ENCODE data around the gene EPS15. TPM values are rescaled to one million over a fixed set of nuclear protein-coding genes. Genes with fewer than 3 reads are reported as not detected.
"Not testable (repeated sequence)": the region's sequence is repeated elsewhere in the genome, so short reads cannot be mapped to it uniquely, and the experiment has no call there.

The EPS15 gene
- total RNA-seq, 1 experiment from 2014 or later: 48.7 TPM

DNA sequence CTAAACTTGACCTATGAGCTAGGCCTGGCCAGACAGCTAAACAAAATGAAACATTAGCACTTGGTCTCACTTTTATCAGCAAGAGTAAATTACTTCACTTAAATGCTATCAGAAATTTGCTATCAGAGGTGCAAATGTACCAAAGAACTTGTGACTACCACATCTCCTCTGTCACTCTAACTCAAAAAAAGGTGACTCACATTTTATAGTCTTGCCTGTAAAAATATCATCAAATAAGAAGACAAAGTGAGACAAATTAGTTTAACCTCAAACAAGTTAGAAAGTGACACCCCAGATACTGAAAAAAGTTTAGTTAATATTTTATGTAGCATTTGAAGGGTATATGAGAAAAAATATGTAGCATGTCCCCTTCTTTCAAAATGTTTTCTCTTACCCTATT, 76.9 kb downstream of the EPS15 start:
- POLR2A ChIA-PET: no interaction called here
- no peaks in the 10 kb centered on the region for H3K4me1 Mint-ChIP-seq (ENCODE audit: insufficient read depth, unreplicated experiment)
- no peak overlapping the region for H3K4me3 Mint-ChIP-seq (ENCODE audit: unreplicated experiment)
- DNase-seq (ENCODE audit: unreplicated experiment): no peak
- intact Hi-C loops (cut with micrococcal nuclease): no loop called here
- no peaks in the 10 kb centered on the region for H3K9me3 Mint-ChIP-seq (ENCODE audit: unreplicated experiment)
- H3K27ac Mint-ChIP-seq (ENCODE audit: low read depth, unreplicated experiment): no peak overlapping the region
- no TSS peak for BruUV-seq (replicated peaks)
- CTCF ChIA-PET: no interaction called here
- TF ChIP-seq, protein P1, sequence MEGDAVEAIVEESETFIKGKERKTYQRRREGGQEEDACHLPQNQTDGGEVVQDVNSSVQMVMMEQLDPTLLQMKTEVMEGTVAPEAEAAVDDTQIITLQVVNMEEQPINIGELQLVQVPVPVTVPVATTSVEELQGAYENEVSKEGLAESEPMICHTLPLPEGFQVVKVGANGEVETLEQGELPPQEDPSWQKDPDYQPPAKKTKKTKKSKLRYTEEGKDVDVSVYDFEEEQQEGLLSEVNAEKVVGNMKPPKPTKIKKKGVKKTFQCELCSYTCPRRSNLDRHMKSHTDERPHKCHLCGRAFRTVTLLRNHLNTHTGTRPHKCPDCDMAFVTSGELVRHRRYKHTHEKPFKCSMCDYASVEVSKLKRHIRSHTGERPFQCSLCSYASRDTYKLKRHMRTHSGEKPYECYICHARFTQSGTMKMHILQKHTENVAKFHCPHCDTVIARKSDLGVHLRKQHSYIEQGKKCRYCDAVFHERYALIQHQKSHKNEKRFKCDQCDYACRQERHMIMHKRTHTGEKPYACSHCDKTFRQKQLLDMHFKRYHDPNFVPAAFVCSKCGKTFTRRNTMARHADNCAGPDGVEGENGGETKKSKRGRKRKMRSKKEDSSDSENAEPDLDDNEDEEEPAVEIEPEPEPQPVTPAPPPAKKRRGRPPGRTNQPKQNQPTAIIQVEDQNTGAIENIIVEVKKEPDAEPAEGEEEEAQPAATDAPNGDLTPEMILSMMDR (IDR thresholded peaks at IDR 0.05; ENCODE audit: unreplicated experiment): no peak
- H3K27me3 Mint-ChIP-seq (ENCODE audit: insufficient read depth, unreplicated experiment): no peaks in the 10 kb centered on the region
- H3K36me3 Mint-ChIP-seq (ENCODE audit: insufficient read depth, unreplicated experiment): peaks cover 45% of the 10 kb centered on the region

DNA sequence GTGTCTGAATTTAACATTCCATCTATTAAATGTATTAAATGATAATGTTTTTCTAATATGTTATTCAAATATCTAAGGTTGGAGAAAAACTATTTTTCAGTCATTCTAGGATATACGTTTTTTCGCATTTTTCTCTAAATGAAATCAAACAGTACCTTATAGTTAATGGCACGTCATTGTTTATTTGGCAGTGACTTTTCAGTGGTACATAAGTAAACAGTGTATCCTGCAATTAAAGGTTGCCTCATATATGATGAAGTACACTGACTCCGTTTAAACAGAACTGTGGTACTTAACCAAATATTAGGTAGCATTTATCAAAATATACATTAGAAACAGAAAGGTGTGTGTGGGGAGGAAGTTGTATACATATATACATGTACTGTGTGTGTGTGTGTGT, 79.2 kb downstream of the EPS15 start:
- Mint-ChIP-seq H3K36me3 (ENCODE audit: insufficient read depth, unreplicated experiment) (peaks cover 32% of the 10 kb centered on the region), H3K27ac (ENCODE audit: low read depth, unreplicated experiment) (no peak overlapping the region), H3K4me3 (ENCODE audit: unreplicated experiment) (no peak overlapping the region), H3K27me3 (ENCODE audit: insufficient read depth, unreplicated experiment) (no peaks in the 10 kb centered on the region), H3K4me1 (ENCODE audit: insufficient read depth, unreplicated experiment) (no peaks in the 10 kb centered on the region), H3K9me3 (ENCODE audit: unreplicated experiment) (no peaks in the 10 kb centered on the region)
- ChIA-PET CTCF (no interaction called here), POLR2A (interaction anchor here (0.7 kb wide), 1 partner anchor 227 kb away, joined by 3 read pairs; no protein-coding TSS in a partner anchor)
- DNase-seq (ENCODE audit: unreplicated experiment): no peak
- no TSS peak for BruUV-seq (replicated peaks)
- TF ChIP-seq, protein P1 (IDR thresholded peaks at IDR 0.05; ENCODE audit: unreplicated experiment): no peak
- intact Hi-C loops (cut with micrococcal nuclease): no loop called here

DNA sequence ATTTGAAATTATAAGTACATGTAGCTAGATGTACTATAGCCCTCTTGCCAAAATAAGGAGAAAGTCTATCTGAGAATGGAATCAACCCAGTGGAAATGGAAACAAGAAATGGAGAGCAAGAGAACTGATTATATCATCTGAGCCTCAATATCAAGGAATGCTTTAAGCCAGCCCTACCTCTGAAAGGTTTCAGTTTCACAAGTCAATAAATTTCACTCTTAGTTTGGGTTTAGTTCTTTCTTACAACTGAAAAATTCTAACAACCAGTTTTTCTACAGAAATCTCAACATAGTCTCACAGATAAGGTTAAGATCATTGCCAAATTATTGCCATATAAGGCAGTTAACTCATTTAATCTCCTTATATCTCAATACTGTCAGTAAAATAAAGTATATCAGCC, 80.0 kb downstream of the EPS15 start:
- CTCF ChIA-PET: no interaction called here
- Mint-ChIP-seq H3K27ac (ENCODE audit: low read depth, unreplicated experiment) (no peak overlapping the region), H3K9me3 (ENCODE audit: unreplicated experiment) (no peaks in the 10 kb centered on the region), H3K36me3 (ENCODE audit: insufficient read depth, unreplicated experiment) (peaks cover 34% of the 10 kb centered on the region), H3K27me3 (ENCODE audit: insufficient read depth, unreplicated experiment) (no peaks in the 10 kb centered on the region), H3K4me3 (ENCODE audit: unreplicated experiment) (no peak overlapping the region), H3K4me1 (ENCODE audit: insufficient read depth, unreplicated experiment) (no peaks in the 10 kb centered on the region)
- POLR2A ChIA-PET: no interaction called here
- intact Hi-C loops (cut with micrococcal nuclease): no loop called here
- DNase-seq (ENCODE audit: unreplicated experiment): no peak
- no TSS peak for BruUV-seq (replicated peaks)
- TF ChIP-seq, protein P1 (IDR thresholded peaks at IDR 0.05; ENCODE audit: unreplicated experiment): no peak

DNA sequence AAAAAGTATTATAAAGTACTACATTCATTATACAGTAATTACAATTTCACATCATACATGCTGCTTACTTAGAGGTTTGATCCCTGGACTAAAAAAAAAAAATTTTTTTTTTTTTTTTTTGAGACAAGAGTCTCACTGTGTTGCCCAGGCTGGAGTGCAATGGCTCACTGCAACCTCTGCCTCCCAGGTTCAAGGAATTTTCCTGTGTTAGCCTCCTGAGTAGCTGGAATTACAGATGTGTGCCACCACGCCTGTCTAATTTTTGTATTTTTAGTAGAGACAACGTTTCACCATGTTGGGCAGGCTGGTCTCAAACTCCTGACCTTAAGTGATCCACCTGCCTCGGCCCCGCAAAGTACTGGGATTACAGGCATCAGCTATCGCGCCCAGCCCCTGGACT, 81.7 kb downstream of the EPS15 start:
- DNase-seq (ENCODE audit: unreplicated experiment); BruUV-seq (replicated peaks); H3K9me3 Mint-ChIP-seq (ENCODE audit: unreplicated experiment); H3K27ac Mint-ChIP-seq (ENCODE audit: low read depth, unreplicated experiment); H3K4me1 Mint-ChIP-seq (ENCODE audit: insufficient read depth, unreplicated experiment); intact Hi-C loops (cut with micrococcal nuclease); H3K4me3 Mint-ChIP-seq (ENCODE audit: unreplicated experiment); H3K27me3 Mint-ChIP-seq (ENCODE audit: insufficient read depth, unreplicated experiment): not testable (repeated sequence)
- ChIA-PET POLR2A (interaction anchor here (0.7 kb wide), 1 partner anchor 50 kb away, joined by 3 read pairs; no protein-coding TSS in a partner anchor), CTCF (interaction anchor here (0.6 kb wide), 1 partner anchor 554 kb away, joined by 6 read pairs; no protein-coding TSS in a partner anchor)
- peaks cover 26% of the 10 kb centered on the region for H3K36me3 Mint-ChIP-seq (ENCODE audit: insufficient read depth, unreplicated experiment)

DNA sequence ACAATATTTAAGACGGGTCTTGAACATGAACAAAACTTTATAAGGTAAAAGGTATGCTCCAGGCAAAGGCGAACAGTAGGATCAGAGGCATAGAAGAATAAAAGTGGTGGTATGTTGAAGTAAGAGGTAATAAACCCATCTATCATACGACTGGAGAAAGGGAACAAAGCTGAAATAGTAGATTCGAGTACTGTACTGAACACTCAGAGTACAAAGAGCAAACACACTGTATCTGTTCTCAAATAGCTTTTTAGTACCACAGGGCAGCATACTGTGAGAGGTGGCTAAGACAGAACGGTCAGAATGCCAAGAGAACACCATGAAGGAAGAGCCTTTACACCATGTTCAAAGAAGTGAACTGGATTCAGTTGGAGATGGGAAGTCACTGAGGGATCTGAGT, 83.2 kb downstream of the EPS15 start:
- peak overlapping the region; percentile 6 for H3K27ac Mint-ChIP-seq (ENCODE audit: low read depth, unreplicated experiment)
- H3K27me3 Mint-ChIP-seq (ENCODE audit: insufficient read depth, unreplicated experiment): no peaks in the 10 kb centered on the region
- no TSS peak for BruUV-seq (replicated peaks)
- ChIA-PET CTCF (no interaction called here), POLR2A (interaction anchor here (0.8 kb wide), 1 partner anchor 11 kb away, joined by 3 read pairs; no protein-coding TSS in a partner anchor)
- H3K4me1 Mint-ChIP-seq (ENCODE audit: insufficient read depth, unreplicated experiment): no peaks in the 10 kb centered on the region
- H3K4me3 Mint-ChIP-seq (ENCODE audit: unreplicated experiment): no peak overlapping the region
- no peak for DNase-seq (ENCODE audit: unreplicated experiment)
- TF ChIP-seq, protein P1 (IDR thresholded peaks at IDR 0.05; ENCODE audit: unreplicated experiment): no peak
- peaks cover 23% of the 10 kb centered on the region for H3K36me3 Mint-ChIP-seq (ENCODE audit: insufficient read depth, unreplicated experiment)
- no peaks in the 10 kb centered on the region for H3K9me3 Mint-ChIP-seq (ENCODE audit: unreplicated experiment)
- intact Hi-C loops (cut with micrococcal nuclease): no loop called here

Data from MCF 10A (cell line).